Measurements from ENCODE around the gene MYO6.

MYO6 gene

GRCh38 chr6:75940564-75940963 lies 191.5 kb downstream of the MYO6 start:
- ChIA-PET POLR2A (no interaction called here), CTCF (interaction anchor here (0.6 to 1.2 kb wide), 2 partner anchors 86 to 137 kb away, joined by 4 to 6 read pairs; no protein-coding TSS in a partner anchor)
- Histone ChIP-seq H3K27ac (ENCODE audit: extremely low read depth, low read depth, low read length) (no peak overlapping the region), H3K4me3 (ENCODE audit: low read depth, low read length) (no peak overlapping the region), H3K9me3 (ENCODE audit: control insufficient read depth, insufficient read depth, low read depth, low read length) (no peaks in the 10 kb centered on the region), H3K4me1 (ENCODE audit: control insufficient read depth, insufficient read depth, low read length) (no peaks in the 10 kb centered on the region), H3K36me3 (ENCODE audit: control insufficient read depth in 2 of 2, insufficient read depth in 1 of 2, low read length in 2 of 2) (no peaks in the 10 kb centered on the region)
- TF ChIP-seq ZBTB48 (tag by site-specific recombination; IDR thresholded peaks at IDR 0.05) (no peak), ZNF18 (tag by site-specific recombination; IDR thresholded peaks at IDR 0.05) (no peak)

DNA sequence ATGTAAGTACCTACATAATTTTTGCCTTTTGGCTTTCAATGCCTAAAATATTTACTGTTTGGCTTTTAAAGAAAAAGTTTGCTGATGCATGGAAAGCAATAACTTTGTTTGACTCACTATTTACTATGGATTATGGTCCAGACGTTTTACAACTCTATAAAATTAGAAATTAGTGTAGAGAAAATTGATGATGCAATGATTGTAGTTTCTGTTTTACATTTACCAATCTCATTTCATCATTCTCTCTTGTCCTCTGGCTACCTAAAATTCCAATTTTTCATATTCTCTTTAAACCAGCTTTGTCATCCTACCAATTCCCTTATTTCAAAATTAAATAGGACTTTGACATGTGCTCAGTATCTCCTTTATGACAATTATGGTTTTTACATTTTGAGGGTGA lies 192.5 kb downstream of the MYO6 start:
- no peak overlapping the region for H3K4me3 ChIP-seq (ENCODE audit: low read depth, low read length)
- POLR2A ChIA-PET = no interaction called here
- TF ChIP-seq, protein P1, sequence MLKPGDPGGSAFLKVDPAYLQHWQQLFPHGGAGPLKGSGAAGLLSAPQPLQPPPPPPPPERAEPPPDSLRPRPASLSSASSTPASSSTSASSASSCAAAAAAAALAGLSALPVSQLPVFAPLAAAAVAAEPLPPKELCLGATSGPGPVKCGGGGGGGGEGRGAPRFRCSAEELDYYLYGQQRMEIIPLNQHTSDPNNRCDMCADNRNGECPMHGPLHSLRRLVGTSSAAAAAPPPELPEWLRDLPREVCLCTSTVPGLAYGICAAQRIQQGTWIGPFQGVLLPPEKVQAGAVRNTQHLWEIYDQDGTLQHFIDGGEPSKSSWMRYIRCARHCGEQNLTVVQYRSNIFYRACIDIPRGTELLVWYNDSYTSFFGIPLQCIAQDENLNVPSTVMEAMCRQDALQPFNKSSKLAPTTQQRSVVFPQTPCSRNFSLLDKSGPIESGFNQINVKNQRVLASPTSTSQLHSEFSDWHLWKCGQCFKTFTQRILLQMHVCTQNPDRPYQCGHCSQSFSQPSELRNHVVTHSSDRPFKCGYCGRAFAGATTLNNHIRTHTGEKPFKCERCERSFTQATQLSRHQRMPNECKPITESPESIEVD (tag by site-specific recombination; IDR thresholded peaks at IDR 0.05) = peak; percentile 26; the same call in 1 of the 2 replicates
- TF ChIP-seq ZNF48 (tag by site-specific recombination; IDR thresholded peaks at IDR 0.05) = no peak
- no peak overlapping the region for H3K27ac ChIP-seq (ENCODE audit: extremely low read depth, low read depth, low read length)
- no peaks in the 10 kb centered on the region for H3K9me3 ChIP-seq (ENCODE audit: control insufficient read depth, insufficient read depth, low read depth, low read length)
- no peaks in the 10 kb centered on the region for H3K4me1 ChIP-seq (ENCODE audit: control insufficient read depth, insufficient read depth, low read length)
- CTCF ChIA-PET = interaction anchor here (0.6 to 1.2 kb wide), 2 partner anchors 87 to 136 kb away, joined by 4 to 6 read pairs; no protein-coding TSS in a partner anchor
- H3K36me3 ChIP-seq (ENCODE audit: control insufficient read depth in 2 of 2, insufficient read depth in 1 of 2, low read length in 2 of 2) = no peaks in the 10 kb centered on the region

DNA sequence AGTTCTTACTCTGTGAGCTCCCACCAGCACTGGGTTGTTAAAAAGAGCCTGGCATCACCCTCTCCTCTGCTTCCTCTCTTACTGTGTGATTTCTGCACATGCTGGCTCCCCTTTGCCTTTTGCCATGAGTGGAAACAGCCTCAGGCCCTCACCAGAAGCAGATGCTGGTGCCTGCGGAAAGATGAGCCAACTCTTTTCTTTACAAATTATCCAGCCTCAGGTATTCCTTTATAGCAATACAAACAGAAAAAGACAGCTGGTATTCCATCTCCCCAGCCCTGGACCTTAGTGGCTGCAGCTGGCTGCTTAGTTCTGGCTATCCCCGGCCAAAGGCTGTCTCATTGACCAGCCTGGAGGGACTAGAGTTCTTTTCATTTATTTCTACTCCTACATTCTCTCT lies 194.3 kb downstream of the MYO6 start:
- Histone ChIP-seq H3K27ac (ENCODE audit: extremely low read depth, low read depth, low read length) (no peak overlapping the region), H3K4me1 (ENCODE audit: control insufficient read depth, insufficient read depth, low read length) (no peaks in the 10 kb centered on the region), H3K4me3 (ENCODE audit: low read depth, low read length) (no peak overlapping the region), H3K36me3 (ENCODE audit: control insufficient read depth in 2 of 2, insufficient read depth in 1 of 2, low read length in 2 of 2) (no peaks in the 10 kb centered on the region), H3K9me3 (ENCODE audit: control insufficient read depth, insufficient read depth, low read depth, low read length) (no peaks in the 10 kb centered on the region)
- ChIA-PET POLR2A (no interaction called here), CTCF (interaction anchor here (0.6 to 3.4 kb wide), 2 partner anchors 9 to 14 kb away, joined by 3 to 11 read pairs; no protein-coding TSS in a partner anchor)
- TF ChIP-seq INSM2 (tag by site-specific recombination; IDR thresholded peaks at IDR 0.05) = no peak
- TF ChIP-seq GLI4 (tag by site-specific recombination; IDR thresholded peaks at IDR 0.05) = no peak

GRCh38 chr6:75946146-75946831 lies 197.2 kb downstream of the MYO6 start:
- ChIA-PET CTCF (interaction anchor here (0.6 to 1.9 kb wide), 4 partner anchors 10 to 14 kb away, joined by 3 to 16 read pairs (median 3); no protein-coding TSS in a partner anchor), POLR2A (interaction anchor here (0.7 kb wide), 1 partner anchor 10 kb away, joined by 3 read pairs; no protein-coding TSS in a partner anchor)
- H3K36me3 ChIP-seq (ENCODE audit: control insufficient read depth in 2 of 2, insufficient read depth in 1 of 2, low read length in 2 of 2) = no peaks in the 10 kb centered on the region
- no peak overlapping the region for H3K27ac ChIP-seq (ENCODE audit: extremely low read depth, low read depth, low read length)
- no peak overlapping the region for H3K4me3 ChIP-seq (ENCODE audit: low read depth, low read length)
- H3K9me3 ChIP-seq (ENCODE audit: control insufficient read depth, insufficient read depth, low read depth, low read length) = no peaks in the 10 kb centered on the region
- H3K4me1 ChIP-seq (ENCODE audit: control insufficient read depth, insufficient read depth, low read length) = no peaks in the 10 kb centered on the region
- no peak for TF ChIP-seq ZBTB20 (tag by site-specific recombination; IDR thresholded peaks at IDR 0.05)
- TF ChIP-seq, protein P2, sequence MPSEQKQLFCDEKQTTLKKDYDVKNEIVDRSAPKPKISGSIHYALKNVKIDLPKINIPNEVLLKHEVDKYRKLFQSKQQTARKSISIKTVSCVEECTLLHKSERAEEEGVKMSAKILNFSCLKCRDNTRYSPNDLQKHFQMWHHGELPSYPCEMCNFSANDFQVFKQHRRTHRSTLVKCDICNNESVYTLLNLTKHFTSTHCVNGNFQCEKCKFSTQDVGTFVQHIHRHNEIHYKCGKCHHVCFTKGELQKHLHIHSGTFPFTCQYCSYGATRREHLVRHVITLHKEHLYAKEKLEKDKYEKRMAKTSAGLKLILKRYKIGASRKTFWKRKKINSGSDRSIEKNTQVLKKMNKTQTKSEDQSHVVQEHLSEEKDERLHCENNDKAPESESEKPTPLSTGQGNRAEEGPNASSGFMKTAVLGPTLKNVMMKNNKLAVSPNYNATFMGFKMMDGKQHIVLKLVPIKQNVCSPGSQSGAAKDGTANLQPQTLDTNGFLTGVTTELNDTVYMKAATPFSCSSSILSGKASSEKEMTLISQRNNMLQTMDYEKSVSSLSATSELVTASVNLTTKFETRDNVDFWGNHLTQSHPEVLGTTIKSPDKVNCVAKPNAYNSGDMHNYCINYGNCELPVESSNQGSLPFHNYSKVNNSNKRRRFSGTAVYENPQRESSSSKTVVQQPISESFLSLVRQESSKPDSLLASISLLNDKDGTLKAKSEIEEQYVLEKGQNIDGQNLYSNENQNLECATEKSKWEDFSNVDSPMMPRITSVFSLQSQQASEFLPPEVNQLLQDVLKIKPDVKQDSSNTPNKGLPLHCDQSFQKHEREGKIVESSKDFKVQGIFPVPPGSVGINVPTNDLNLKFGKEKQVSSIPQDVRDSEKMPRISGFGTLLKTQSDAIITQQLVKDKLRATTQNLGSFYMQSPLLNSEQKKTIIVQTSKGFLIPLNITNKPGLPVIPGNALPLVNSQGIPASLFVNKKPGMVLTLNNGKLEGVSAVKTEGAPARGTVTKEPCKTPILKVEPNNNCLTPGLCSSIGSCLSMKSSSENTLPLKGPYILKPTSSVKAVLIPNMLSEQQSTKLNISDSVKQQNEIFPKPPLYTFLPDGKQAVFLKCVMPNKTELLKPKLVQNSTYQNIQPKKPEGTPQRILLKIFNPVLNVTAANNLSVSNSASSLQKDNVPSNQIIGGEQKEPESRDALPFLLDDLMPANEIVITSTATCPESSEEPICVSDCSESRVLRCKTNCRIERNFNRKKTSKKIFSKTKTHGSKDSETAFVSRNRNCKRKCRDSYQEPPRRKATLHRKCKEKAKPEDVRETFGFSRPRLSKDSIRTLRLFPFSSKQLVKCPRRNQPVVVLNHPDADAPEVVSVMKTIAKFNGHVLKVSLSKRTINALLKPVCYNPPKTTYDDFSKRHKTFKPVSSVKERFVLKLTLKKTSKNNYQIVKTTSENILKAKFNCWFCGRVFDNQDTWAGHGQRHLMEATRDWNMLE (tag by site-specific recombination; conservative IDR thresholded peaks at IDR 0.05; ENCODE audit: low read depth) = no peak
- TF ChIP-seq ZNF792 (tag by site-specific recombination; IDR thresholded peaks at IDR 0.05) = no peak
- TF ChIP-seq ZNF112 (tag by site-specific recombination; IDR thresholded peaks at IDR 0.05) = no peak
- TF ChIP-seq SETDB1 (IDR thresholded peaks at IDR 0.05; ENCODE audit: insufficient read length, low read length) = no peak
- TF ChIP-seq ZBTB8A (tag by site-specific recombination; IDR thresholded peaks at IDR 0.05) = no peak
- TF ChIP-seq ZNF549 (tag by site-specific recombination; IDR thresholded peaks at IDR 0.05) = no peak
- no peak for TF ChIP-seq ZNF248 (tag by site-specific recombination; IDR thresholded peaks at IDR 0.05)
- TF ChIP-seq ZNF23 (tag by site-specific recombination; IDR thresholded peaks at IDR 0.05; ENCODE audit: borderline replicate concordance) = no peak
- TF ChIP-seq OVOL3 (tag by site-specific recombination; IDR thresholded peaks at IDR 0.05) = no peak
- no peak for TF ChIP-seq ZNF580 (tag by site-specific recombination; IDR thresholded peaks at IDR 0.05)
